Hepatocyte (in vitro differentiated cells): ENCODE measurements around the gene IL16.

ENCODE experiments used
- EZH2 ChIP-seq: fragments of 200-600 bp; sonication (generic); IDR thresholded peaks from 2 replicates; pipeline ENCODE4 v1.6.1; 2016; ENCODE audit warnings: antibody characterized with exemption, mild to moderate bottlenecking, borderline replicate concordance
- EZH2phosphoT487 ChIP-seq: fragments of 200-600 bp; sonication (generic); IDR thresholded peaks from one replicate; pipeline ENCODE4 v1.6.1; 2018; ENCODE audit warnings: antibody characterized with exemption, mild to moderate bottlenecking, low read depth, moderate library complexity; ENCODE audit not compliant: unreplicated experiment, severe bottlenecking
- TF ChIP-seq, protein P1 (sequence below): fragments of 200-600 bp; sonication (generic); IDR thresholded peaks from 2 replicates; pipeline ENCODE4 v1.5.1; 2016; ENCODE audit warnings: antibody characterized with exemption, mild to moderate bottlenecking; ENCODE audit not compliant: poor library complexity

- TF ChIP-seq, protein P1, sequence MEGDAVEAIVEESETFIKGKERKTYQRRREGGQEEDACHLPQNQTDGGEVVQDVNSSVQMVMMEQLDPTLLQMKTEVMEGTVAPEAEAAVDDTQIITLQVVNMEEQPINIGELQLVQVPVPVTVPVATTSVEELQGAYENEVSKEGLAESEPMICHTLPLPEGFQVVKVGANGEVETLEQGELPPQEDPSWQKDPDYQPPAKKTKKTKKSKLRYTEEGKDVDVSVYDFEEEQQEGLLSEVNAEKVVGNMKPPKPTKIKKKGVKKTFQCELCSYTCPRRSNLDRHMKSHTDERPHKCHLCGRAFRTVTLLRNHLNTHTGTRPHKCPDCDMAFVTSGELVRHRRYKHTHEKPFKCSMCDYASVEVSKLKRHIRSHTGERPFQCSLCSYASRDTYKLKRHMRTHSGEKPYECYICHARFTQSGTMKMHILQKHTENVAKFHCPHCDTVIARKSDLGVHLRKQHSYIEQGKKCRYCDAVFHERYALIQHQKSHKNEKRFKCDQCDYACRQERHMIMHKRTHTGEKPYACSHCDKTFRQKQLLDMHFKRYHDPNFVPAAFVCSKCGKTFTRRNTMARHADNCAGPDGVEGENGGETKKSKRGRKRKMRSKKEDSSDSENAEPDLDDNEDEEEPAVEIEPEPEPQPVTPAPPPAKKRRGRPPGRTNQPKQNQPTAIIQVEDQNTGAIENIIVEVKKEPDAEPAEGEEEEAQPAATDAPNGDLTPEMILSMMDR = peak; percentile 89
- no peak for TF ChIP-seq EZH2
- TF ChIP-seq EZH2phosphoT487 = no peak
These were observed 78.4 kb downstream of the IL16 start for GRCh38 chr15:81274931-81275707.
